LHCN-M2 (cell line): ENCODE data around the gene ASB6. TPM values are rescaled to one million over a fixed set of nuclear protein-coding genes. Genes with fewer than 3 reads are reported as not detected.

Experiments used
- DNase-seq: peaks from one replicate; pipeline ENCODE4 v3.0.0-alpha.2; 2012; ENCODE audit warnings: low read depth
- total RNA-seq: library from RNA; depleted of rRNA; stranded (reverse); fragments of >200 nt; gene quantifications from 2 replicates; pipeline ENCODE4 v1.2.3, GENCODE V29; 2014; rRNA removed

Gene ASB6
- total RNA-seq, 1 experiment from 2014 or later, result 23.1 TPM

DNA sequence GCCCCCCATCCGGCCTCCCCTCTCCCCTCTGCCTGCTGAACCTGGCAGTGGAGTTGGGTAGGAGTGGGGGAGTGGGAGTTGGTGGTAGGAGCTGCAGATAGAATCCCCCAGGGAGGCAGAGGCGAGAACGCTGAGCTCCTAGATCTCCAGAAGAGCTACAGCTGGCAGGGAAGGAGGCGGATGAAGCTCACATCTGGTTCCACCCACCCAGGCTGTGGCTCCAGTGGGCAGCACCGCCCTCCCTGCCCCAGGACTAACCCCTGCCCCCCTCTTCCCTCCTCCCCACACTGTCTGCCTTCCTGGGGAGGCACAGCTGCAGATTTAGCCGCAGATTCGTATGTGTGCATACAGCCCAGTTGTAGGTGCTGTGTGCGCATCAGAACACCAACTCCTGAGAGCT is 55.3 kb downstream of the ASB6 start:
- no peak for DNase-seq

DNA sequence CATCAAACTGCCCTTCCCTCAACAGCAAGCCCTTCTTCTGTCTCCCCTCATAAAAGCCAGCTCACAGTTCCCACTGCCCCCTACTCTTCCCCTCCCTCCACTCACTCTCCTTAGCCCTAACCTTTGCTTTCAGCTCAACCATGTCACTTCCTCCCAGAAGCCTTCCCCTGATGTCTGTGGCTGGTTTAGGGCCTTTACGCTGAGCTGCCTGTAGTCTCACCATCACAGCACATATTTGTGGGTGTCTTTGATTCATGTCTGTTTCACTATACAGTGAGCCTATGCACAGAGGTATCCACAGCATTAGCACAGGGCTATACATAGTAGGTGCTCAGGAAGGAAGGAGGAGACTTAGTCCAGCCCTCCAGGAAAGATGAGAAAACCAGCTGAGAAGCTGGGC is 55.7 kb downstream of the ASB6 start:
- no peak for DNase-seq

DNA sequence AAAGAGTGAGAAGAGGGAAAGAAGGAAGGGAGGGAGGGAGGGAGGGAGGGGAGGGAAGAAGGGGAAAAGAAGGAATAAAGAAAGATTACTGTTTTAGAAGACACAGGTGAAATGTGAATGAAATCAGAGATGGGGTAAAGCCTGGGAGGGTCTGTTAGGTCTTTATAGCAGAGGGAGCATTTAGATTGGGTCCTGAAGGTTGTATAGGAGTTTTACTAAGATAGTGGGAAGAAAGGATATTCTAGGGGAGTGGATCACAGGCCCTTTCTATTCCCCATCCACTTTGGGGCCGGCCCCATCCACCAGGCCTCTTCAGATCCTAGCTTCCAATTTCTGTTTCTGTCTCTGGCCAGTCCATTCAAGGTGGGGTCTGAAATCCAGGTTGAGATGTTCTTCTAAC is 56.6 kb downstream of the ASB6 start:
- DNase-seq, result no peak

Other genes with a start within 250 kb of the ASB6 start
- gene C9orf50, start 21.1 kb downstream of the ASB6 start, total RNA-seq, result not detected in 2 replicates
- gene NTMT1, start 16.0 kb downstream of the ASB6 start, total RNA-seq, result 23.9 and 24.3 TPM in 2 replicates
- not detected in 2 replicates for gene PRRX2, start 23.5 kb upstream of the ASB6 start, total RNA-seq
- gene PTGES, start 110.9 kb upstream of the ASB6 start, total RNA-seq, result 0.34 and 0.64 TPM in 2 replicates
- gene TOR1B, start 161.0 kb upstream of the ASB6 start, total RNA-seq, result 32.5 and 38.0 TPM in 2 replicates
- 78.1 and 82.1 TPM in 2 replicates for gene TOR1A, start 182.0 kb upstream of the ASB6 start, total RNA-seq
- gene C9orf78, start 193.1 kb upstream of the ASB6 start, total RNA-seq, result 63.3 and 79.4 TPM in 2 replicates
- 8.1 and 9.5 TPM in 2 replicates for gene USP20, start 193.3 kb upstream of the ASB6 start, total RNA-seq